Ovary (tissue), 9 donors: ENCODE data around the gene TRMT112. TPM values are rescaled to one million over a fixed set of nuclear protein-coding genes. Genes with fewer than 3 reads are reported as not detected.

Source experiments
- DNase-seq, 5 donors: peaks; one replicate each; pipeline ENCODE4 v3.0.0-alpha.2; 2019 to 2020
- H3K27ac ChIP-seq, 2 donors: fragments of 200-600 bp; one replicate each; pipeline versions ENCODE4 v1.5.1 to v1.8.0; 2019 to 2022
- H3K27me3 ChIP-seq: fragments of 200-600 bp; one replicate; pipeline ENCODE4 v1.8.0; 2022
- H3K36me3 ChIP-seq: fragments of 200-600 bp; sonication (generic); one replicate; pipeline ENCODE4 v1.5.1; 2019
- H3K4me1 ChIP-seq: one replicate; pipeline ENCODE4 v1.8.1; 2013; ENCODE audit warnings: mild to moderate bottlenecking, moderate library complexity; ENCODE audit not compliant: insufficient read depth
- H3K4me3 ChIP-seq: fragments of 200-600 bp; sonication (generic); one replicate; pipeline ENCODE4 v1.5.1; 2017
- H3K9me3 ChIP-seq, 2 donors: fragments of 200-600 bp in 1 of 2; sonication (generic) in 1 of 2; one replicate each; pipeline versions ENCODE4 v1.5.1 to v1.8.1; 2013 to 2019; ENCODE audit warnings: mild to moderate bottlenecking in 1 of 2, moderate library complexity in 1 of 2
- CTCF ChIP-seq, 3 donors: fragments of 450-650 bp in 2 of 3; fragments of 200-600 bp in 1 of 3; IDR thresholded peaks; one replicate each; pipeline versions ENCODE4 v1.5.1 to v1.8.0; 2016 to 2022; ENCODE audit warnings: antibody characterized with exemption in 3 of 3, mild to moderate bottlenecking in 1 of 3
- EP300 ChIP-seq: sonication (generic); formaldehyde crosslinking; IDR thresholded peaks from one replicate; pipeline ENCODE4 v1.6.1; 2017; ENCODE audit warnings: antibody characterized with exemption
- POLR2A ChIP-seq: fragments of 450-650 bp; IDR thresholded peaks from one replicate; pipeline ENCODE4 v1.6.1; 2017; ENCODE audit warnings: antibody characterized with exemption, mild to moderate bottlenecking, moderate library complexity
- WGBS, 3 donors: extraction: QIAGEN DNeasy Blood & Tissue Kit in 1 of 3; methylation state at CpG; one replicate each; pipeline versions ENCODE4 v1.1.5 to v1.1.7; 2013 to 2017; 5-methylcytosine and 5-hydroxymethylcytosine counted together
- intact Hi-C, 4 donors: fragments of 100-400 bp; cut with DNase I; formaldehyde crosslinking; loops; one replicate each; pipeline versions ENCODE4 v1.11.0 to v1.15.1; 2022 to 2023
- polyA plus RNA-seq, 2 donors: library from polyadenylated mRNA; stranded (reverse); fragments of 200-250 nt in 1 of 2; fragments of 350-450 nt in 1 of 2; fragmentation: Illumina TruSeq in 1 of 2; extraction: RNeasy Lipid Tissue Mini Kit (QIAGEN cat#74804) in 1 of 2; gene quantifications; one replicate each; pipeline ENCODE4 v1.2.3, GENCODE V29; 2013 to 2014
- total RNA-seq, 7 donors: library from RNA; depleted of rRNA in 2 of 7; stranded (reverse); fragments of >200 nt in 2 of 7; fragmentation: NEBNext Ultra II Directional in 3 of 7; extraction: Animal tissue kit (Norgen Biotek cat#: 25700) in 3 of 7; gene quantifications; one replicate each; pipeline versions ENCODE4 v1.1.0 to v1.2.4, GENCODE V29; 2016 to 2023
- donor health status: DM: no; HTN: no; CAD: no; lungs with moderate emphysema.
- donor health status: DM: no; HTN: no; CAD: no.
- donor health status: Bipolar disorder and iron deficiency.
- donor health status: DM: yes; HTN: yes; CAD: no.
- donor health status: DM: no; HTN: no; CAD: no.
- donor health status: DM: yes; HTN: yes; CAD: no.

TRMT112 gene
- total and polyA plus RNA-seq, 9 donors, result 207 to 432 (median 275) TPM

- H3K4me1 ChIP-seq, result peaks cover 9% of the 10 kb centered on the region
- TF ChIP-seq POLR2A (no peak), CTCF (IDR thresholded peaks at IDR 0.05) (no peak), EP300 (no peak)
- intact Hi-C loops, result loop anchor here in 1 of 4 donors (10.0 kb wide), 1 partner anchor 1776 kb away; no protein-coding TSS in a partner anchor
- no peak overlapping the region for H3K4me3 ChIP-seq
- no peaks in the 10 kb centered on the region for H3K27me3 ChIP-seq
- peak in 1 of 5 donors; percentile 20 for DNase-seq
- no peak overlapping the region for H3K27ac ChIP-seq
- H3K36me3 ChIP-seq, result no peaks in the 10 kb centered on the region
- no peaks in the 10 kb centered on the region for H3K9me3 ChIP-seq
- WGBS, 3 donors, result 89 to 95% (median 92%) methylated on average over 13 of the region's 13 CpGs
Observed at GRCh38 chr11:64289002-64289564, 28.3 kb downstream of the TRMT112 start.

DNA sequence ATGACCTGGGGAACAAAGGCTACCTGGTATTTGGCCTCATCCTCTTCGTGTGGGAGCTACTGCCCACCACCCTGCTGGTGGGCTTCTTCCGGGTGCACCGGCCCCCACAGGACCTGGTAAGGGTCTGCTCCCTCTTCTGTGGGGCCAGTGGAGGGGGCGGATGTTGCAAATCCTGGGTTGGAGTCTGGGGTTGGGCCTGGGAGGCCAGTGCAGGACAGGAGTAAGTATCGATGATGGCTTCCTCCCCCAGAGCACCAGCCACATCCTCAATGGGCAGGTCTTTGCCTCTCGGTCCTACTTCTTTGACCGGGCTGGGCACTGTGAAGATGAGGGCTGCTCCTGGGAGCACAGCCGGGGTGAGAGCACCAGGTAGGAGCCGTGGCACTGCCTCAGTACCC, 29.0 kb downstream of the TRMT112 start:
- peaks cover 14% of the 10 kb centered on the region for H3K4me1 ChIP-seq
- WGBS, 3 donors, result 84 to 90% (median 87%) methylated on average over 9 of the region's 9 CpGs
- TF ChIP-seq CTCF (IDR thresholded peaks at IDR 0.05) (no peak), POLR2A (no peak), EP300 (no peak)
- no peaks in the 10 kb centered on the region for H3K36me3 ChIP-seq
- intact Hi-C loops, result loop anchor here in 1 of 4 donors (10.0 kb wide), 1 partner anchor 1776 kb away; no protein-coding TSS in a partner anchor
- H3K27me3 ChIP-seq, result no peaks in the 10 kb centered on the region
- no peak overlapping the region for H3K4me3 ChIP-seq
- peak in 1 of 5 donors; percentile 17 for DNase-seq
- H3K27ac ChIP-seq, result no peak overlapping the region
- no peaks in the 10 kb centered on the region for H3K9me3 ChIP-seq

- no peak for TF ChIP-seq EP300
- no peak for TF ChIP-seq CTCF (IDR thresholded peaks at IDR 0.05)
- no peak for TF ChIP-seq POLR2A
- peak in 1 of 5 donors; percentile 22 for DNase-seq
- H3K9me3 ChIP-seq, result no peaks in the 10 kb centered on the region
- peaks cover 15% of the 10 kb centered on the region for H3K4me1 ChIP-seq
- H3K27me3 ChIP-seq, result no peaks in the 10 kb centered on the region
- H3K36me3 ChIP-seq, result no peaks in the 10 kb centered on the region
- WGBS, 3 donors, result 91 to 94% (median 92%) methylated on average over 31 to 33 of the region's 33 CpGs
- H3K27ac ChIP-seq, result no peak overlapping the region
- intact Hi-C loops, result loop anchor here in 1 of 4 donors (10.0 kb wide), 1 partner anchor 1777 kb away; no protein-coding TSS in a partner anchor
- no peak overlapping the region for H3K4me3 ChIP-seq
Observed at GRCh38 chr11:64287676-64288352, 29.5 kb downstream of the TRMT112 start.

- TF ChIP-seq CTCF (IDR thresholded peaks at IDR 0.05) (no peak), EP300 (no peak), POLR2A (no peak)
- Histone ChIP-seq H3K4me3 (no peak overlapping the region), H3K9me3 (no peaks in the 10 kb centered on the region), H3K36me3 (no peaks in the 10 kb centered on the region), H3K4me1 (peaks cover 12% of the 10 kb centered on the region), H3K27me3 (no peaks in the 10 kb centered on the region), H3K27ac (no peak overlapping the region)
- intact Hi-C loops, result loop anchor here in 1 of 4 donors (10.0 kb wide), 1 partner anchor 1778 kb away; no protein-coding TSS in a partner anchor
- DNase-seq, result peak in 1 of 5 donors; percentile 16
- WGBS, 3 donors, result 76 to 88% (median 78%) methylated on average over 9 of the region's 9 CpGs
Observed at GRCh38 chr11:64286801-64287159, 30.6 kb downstream of the TRMT112 start.
